ENCODE measurements around the gene E2F2. TPM values are rescaled to one million over a fixed set of nuclear protein-coding genes. Genes with fewer than 3 reads are reported as not detected.

The E2F2 gene
- total and polyA plus RNA-seq, 5 donors from 2014 or later, result 2.3 to 13.8 (median 3.9) TPM

- peaks cover 5% of the 10 kb centered on the region for H3K27me3 ChIP-seq (ENCODE audit: control insufficient read depth, insufficient read depth, low read length)
- ATAC-seq (ENCODE audit: low read depth in 2 of 2), result no peak
- H3K27ac ChIP-seq (ENCODE audit: insufficient read depth, low read length, poor library complexity, severe bottlenecking), result no peak overlapping the region
Measured at GRCh38 chr1:23574265-23574754, 43.3 kb upstream of the E2F2 start.

GRCh38 chr1:23573574-23574182 lies 42.6 kb upstream of the E2F2 start:
- Mint-ChIP-seq H3K27ac (no peak overlapping the region), H3K27me3 (peaks cover 35% of the 10 kb centered on the region), H3K4me1 (peaks cover 14 to 44% (median 35%) of the 10 kb centered on the region in 4 donors), H3K9me3 (peaks cover 0 to 2% (median 0%) of the 10 kb centered on the region in 7 donors), H3K4me3 (no peak overlapping the region), H3K36me3 (peaks cover 4% of the 10 kb centered on the region)
- H3K4me3 ChIP-seq (ENCODE audit: low read depth, low read length), result no peak overlapping the region
- ATAC-seq (ENCODE audit: low read depth in 2 of 2), result no peak
- DNase-seq, result no peak
- H3K9me3 ChIP-seq (ENCODE audit: control insufficient read depth in 2 of 2, low read length in 2 of 2), result no peaks in the 10 kb centered on the region
- H3K36me3 ChIP-seq (ENCODE audit: control insufficient read depth, insufficient read depth, low read length), result no peaks in the 10 kb centered on the region
- H3K27me3 ChIP-seq (ENCODE audit: control insufficient read depth, insufficient read depth, low read length), result peaks cover 5% of the 10 kb centered on the region
- H3K4me1 ChIP-seq (ENCODE audit: control insufficient read depth, insufficient read depth, low read length, poor library complexity, severe bottlenecking), result peaks cover 25% of the 10 kb centered on the region
- H3K27ac ChIP-seq (ENCODE audit: insufficient read depth, low read length, poor library complexity, severe bottlenecking), result no peak overlapping the region

More at GRCh38 chr1:23574265-23574754, 43.3 kb upstream of the E2F2 start:
- Mint-ChIP-seq H3K27ac (no peak overlapping the region), H3K36me3 (peaks cover 4% of the 10 kb centered on the region), H3K27me3 (peaks cover 30% of the 10 kb centered on the region), H3K4me3 (peak overlapping the region in 1 of 4 donors; percentile 22), H3K9me3 (peaks cover 0 to 2% (median 0%) of the 10 kb centered on the region in 7 donors), H3K4me1 (peaks cover 13 to 44% (median 36%) of the 10 kb centered on the region in 4 donors)
- no peak for DNase-seq
- Histone ChIP-seq H3K9me3 (ENCODE audit: control insufficient read depth in 2 of 2, low read length in 2 of 2) (no peaks in the 10 kb centered on the region), H3K4me1 (ENCODE audit: control insufficient read depth, insufficient read depth, low read length, poor library complexity, severe bottlenecking) (peaks cover 28% of the 10 kb centered on the region), H3K4me3 (ENCODE audit: low read depth, low read length) (no peak overlapping the region), H3K36me3 (ENCODE audit: control insufficient read depth, insufficient read depth, low read length) (no peaks in the 10 kb centered on the region)

GRCh38 chr1:23571465-23571864 lies 40.4 kb upstream of the E2F2 start:
- H3K9me3 Mint-ChIP-seq, result peaks cover 0 to 2% (median 0%) of the 10 kb centered on the region in 7 donors
- peaks cover 5 to 33% (median 22%) of the 10 kb centered on the region in 4 donors for H3K4me1 Mint-ChIP-seq
- peaks cover 4% of the 10 kb centered on the region for H3K36me3 Mint-ChIP-seq
- DNase-seq (no peak), ATAC-seq (ENCODE audit: low read depth in 2 of 2) (no peak)
- Histone ChIP-seq H3K36me3 (ENCODE audit: control insufficient read depth, insufficient read depth, low read length) (no peaks in the 10 kb centered on the region), H3K4me1 (ENCODE audit: control insufficient read depth, insufficient read depth, low read length, poor library complexity, severe bottlenecking) (peaks cover 13% of the 10 kb centered on the region), H3K9me3 (ENCODE audit: control insufficient read depth in 2 of 2, low read length in 2 of 2) (no peaks in the 10 kb centered on the region), H3K27me3 (ENCODE audit: control insufficient read depth, insufficient read depth, low read length) (peaks cover 5% of the 10 kb centered on the region), H3K4me3 (ENCODE audit: low read depth, low read length) (no peak overlapping the region), H3K27ac (ENCODE audit: insufficient read depth, low read length, poor library complexity, severe bottlenecking) (no peak overlapping the region)
- H3K27me3 Mint-ChIP-seq, result peaks cover 49% of the 10 kb centered on the region
- no peak overlapping the region for H3K4me3 Mint-ChIP-seq
- no peak overlapping the region for H3K27ac Mint-ChIP-seq

- no peak overlapping the region for H3K27ac Mint-ChIP-seq
- no peak overlapping the region for H3K4me3 ChIP-seq (ENCODE audit: low read depth, low read length)
- peaks cover 5% of the 10 kb centered on the region for H3K27me3 ChIP-seq (ENCODE audit: control insufficient read depth, insufficient read depth, low read length)
- H3K9me3 ChIP-seq (ENCODE audit: control insufficient read depth in 2 of 2, low read length in 2 of 2), result no peaks in the 10 kb centered on the region
- no peak overlapping the region for H3K27ac ChIP-seq (ENCODE audit: insufficient read depth, low read length, poor library complexity, severe bottlenecking)
- no peak for ATAC-seq (ENCODE audit: low read depth in 2 of 2)
- H3K4me3 Mint-ChIP-seq, result peak overlapping the region in 1 of 4 donors; percentile 53
- no peaks in the 10 kb centered on the region for H3K36me3 ChIP-seq (ENCODE audit: control insufficient read depth, insufficient read depth, low read length)
- peaks cover 5 to 28% (median 19%) of the 10 kb centered on the region in 4 donors for H3K4me1 Mint-ChIP-seq
- peaks cover 4% of the 10 kb centered on the region for H3K36me3 Mint-ChIP-seq
- peaks cover 0 to 2% (median 0%) of the 10 kb centered on the region in 7 donors for H3K9me3 Mint-ChIP-seq
- H3K27me3 Mint-ChIP-seq, result peaks cover 57% of the 10 kb centered on the region
- no peak for DNase-seq
- H3K4me1 ChIP-seq (ENCODE audit: control insufficient read depth, insufficient read depth, low read length, poor library complexity, severe bottlenecking), result peaks cover 10% of the 10 kb centered on the region
Measured at GRCh38 chr1:23570001-23570691, 39.1 kb upstream of the E2F2 start.

- no peak overlapping the region for H3K4me3 ChIP-seq (ENCODE audit: low read depth, low read length)
- ATAC-seq (ENCODE audit: low read depth in 2 of 2) (no peak), DNase-seq (no peak)
- H3K9me3 ChIP-seq (ENCODE audit: control insufficient read depth in 2 of 2, low read length in 2 of 2), result no peaks in the 10 kb centered on the region
- Mint-ChIP-seq H3K27me3 (peaks cover 58% of the 10 kb centered on the region), H3K4me1 (peaks cover 5 to 24% (median 14%) of the 10 kb centered on the region in 4 donors), H3K4me3 (peak overlapping the region; percentile 56 to 92 (median 84)), H3K27ac (peak overlapping the region; percentile 62 to 92 (median 91)), H3K9me3 (peaks cover 0 to 2% (median 0%) of the 10 kb centered on the region in 7 donors), H3K36me3 (no peaks in the 10 kb centered on the region)
- peaks cover 6% of the 10 kb centered on the region for H3K27me3 ChIP-seq (ENCODE audit: control insufficient read depth, insufficient read depth, low read length)
- no peaks in the 10 kb centered on the region for H3K36me3 ChIP-seq (ENCODE audit: control insufficient read depth, insufficient read depth, low read length)
- peaks cover 10% of the 10 kb centered on the region for H3K4me1 ChIP-seq (ENCODE audit: control insufficient read depth, insufficient read depth, low read length, poor library complexity, severe bottlenecking)
- H3K27ac ChIP-seq (ENCODE audit: insufficient read depth, low read length, poor library complexity, severe bottlenecking), result no peak overlapping the region
Measured at GRCh38 chr1:23568608-23569383, 37.8 kb upstream of the E2F2 start.

GRCh38 chr1:23567996-23568607 lies 37.1 kb upstream of the E2F2 start:
- no peaks in the 10 kb centered on the region for H3K36me3 Mint-ChIP-seq
- H3K27me3 Mint-ChIP-seq, result peaks cover 62% of the 10 kb centered on the region
- H3K27ac Mint-ChIP-seq, result peak overlapping the region; percentile 62 to 92 (median 91)
- Histone ChIP-seq H3K36me3 (ENCODE audit: control insufficient read depth, insufficient read depth, low read length) (no peaks in the 10 kb centered on the region), H3K27me3 (ENCODE audit: control insufficient read depth, insufficient read depth, low read length) (peaks cover 10% of the 10 kb centered on the region), H3K9me3 (ENCODE audit: control insufficient read depth in 2 of 2, low read length in 2 of 2) (no peaks in the 10 kb centered on the region), H3K4me3 (ENCODE audit: low read depth, low read length) (no peak overlapping the region), H3K4me1 (ENCODE audit: control insufficient read depth, insufficient read depth, low read length, poor library complexity, severe bottlenecking) (peaks cover 10% of the 10 kb centered on the region), H3K27ac (ENCODE audit: insufficient read depth, low read length, poor library complexity, severe bottlenecking) (no peak overlapping the region)
- ATAC-seq (ENCODE audit: low read depth in 2 of 2) (no peak), DNase-seq (no peak)
- peaks cover 0 to 2% (median 0%) of the 10 kb centered on the region in 7 donors for H3K9me3 Mint-ChIP-seq
- peaks cover 5 to 29% (median 15%) of the 10 kb centered on the region in 4 donors for H3K4me1 Mint-ChIP-seq
- H3K4me3 Mint-ChIP-seq, result peak overlapping the region; percentile 50 to 92 (median 74)

GRCh38 chr1:23567629-23567995 lies 36.6 kb upstream of the E2F2 start:
- Histone ChIP-seq H3K9me3 (ENCODE audit: control insufficient read depth in 2 of 2, low read length in 2 of 2) (no peaks in the 10 kb centered on the region), H3K4me3 (ENCODE audit: low read depth, low read length) (no peak overlapping the region), H3K27me3 (ENCODE audit: control insufficient read depth, insufficient read depth, low read length) (peaks cover 10% of the 10 kb centered on the region), H3K36me3 (ENCODE audit: control insufficient read depth, insufficient read depth, low read length) (no peaks in the 10 kb centered on the region), H3K27ac (ENCODE audit: insufficient read depth, low read length, poor library complexity, severe bottlenecking) (no peak overlapping the region), H3K4me1 (ENCODE audit: control insufficient read depth, insufficient read depth, low read length, poor library complexity, severe bottlenecking) (peaks cover 13% of the 10 kb centered on the region)
- no peak for DNase-seq
- peaks cover 58% of the 10 kb centered on the region for H3K27me3 Mint-ChIP-seq
- no peak for ATAC-seq (ENCODE audit: low read depth in 2 of 2)
- H3K4me3 Mint-ChIP-seq, result peak overlapping the region in 3 of 4 donors; percentile 65 to 86 (median 83)
- peak overlapping the region in 2 of 3 donors; percentile 38 to 42 for H3K27ac Mint-ChIP-seq
- H3K9me3 Mint-ChIP-seq, result peaks cover 0 to 2% (median 0%) of the 10 kb centered on the region in 7 donors
- peaks cover 5 to 32% (median 15%) of the 10 kb centered on the region in 4 donors for H3K4me1 Mint-ChIP-seq
- no peaks in the 10 kb centered on the region for H3K36me3 Mint-ChIP-seq

All from CD4-positive, CD25-positive, alpha-beta regulatory T cell (primary cell).